HG02798 (cell line): ENCODE data around the gene SKOR1.

Experiments used
- ATAC-seq: cut with Tn5 transposase; IDR thresholded peaks from one replicate; pipeline ENCODE4 v1.9.1; 2021; ENCODE audit warnings: mild to moderate bottlenecking; ENCODE audit not compliant: unreplicated experiment, poor library complexity

SKOR1 gene

GRCh38 chr15:67879440-67880129 lies 54.3 kb downstream of the SKOR1 start:
- ATAC-seq = no peak

GRCh38 chr15:67880651-67881182 lies 55.4 kb downstream of the SKOR1 start:
- no peak for ATAC-seq

GRCh38 chr15:67882487-67883233 lies 57.4 kb downstream of the SKOR1 start:
- ATAC-seq = no peak

- no peak for ATAC-seq
These were observed 58.0 kb downstream of the SKOR1 start for GRCh38 chr15:67883234-67883773.

GRCh38 chr15:67884009-67884408 lies 58.7 kb downstream of the SKOR1 start:
- no peak for ATAC-seq
